Activated naive CD4-positive, alpha-beta T cell treated with anti-CD3 and anti-CD28 coated beads for 36 hours (primary cell): Measurements from ENCODE around the gene FAM78B. TPM values are rescaled to one million over a fixed set of nuclear protein-coding genes. Genes with fewer than 3 reads are reported as not detected.

Experiments
- CTCF ChIA-PET: fragments of 350-600 bp; sonication (Branson Sonifier 250); formaldehyde crosslinking; loops from one replicate; lab custom pipeline; 2021; ENCODE audit warnings: antibody characterized with exemption; lab: Charles Lee
- DNase-seq: peaks from one replicate; pipeline ENCODE4 v3.0.0-alpha.2; 2020
- H3K27ac Mint-ChIP-seq: one replicate; pipeline ENCODE4 v1.8.0; 2021; ENCODE audit warnings: mild to moderate bottlenecking, mixed read lengths
- H3K27me3 Mint-ChIP-seq: one replicate; pipeline ENCODE4 v1.8.0; 2021; ENCODE audit warnings: low read depth, mixed read lengths
- H3K36me3 Mint-ChIP-seq: one replicate; pipeline ENCODE4 v1.8.0; 2021; ENCODE audit warnings: low read depth, mixed read lengths
- H3K4me1 Mint-ChIP-seq: one replicate; pipeline ENCODE4 v1.8.0; 2021; ENCODE audit warnings: low read depth, mixed read lengths
- H3K4me3 Mint-ChIP-seq: one replicate; pipeline ENCODE4 v1.8.0; 2021; ENCODE audit warnings: mild to moderate bottlenecking, moderate library complexity, mixed read lengths
- H3K9me3 Mint-ChIP-seq: one replicate; pipeline ENCODE4 v1.8.0; 2021; ENCODE audit warnings: mixed read lengths
- intact Hi-C: fragments of 100-400 bp; cut with micrococcal nuclease; formaldehyde crosslinking; loops from one replicate; pipeline ENCODE4 v1.15.1; 2023
- total RNA-seq, 2 experiments: library from RNA; stranded (reverse); gene quantifications; one replicate each; pipeline ENCODE4 v1.2.3, GENCODE V29; 2021

The FAM78B gene
- total RNA-seq, 2 experiments from 2014 or later = 0.24 TPM; not detected in 1

- H3K4me3 Mint-ChIP-seq = no peak overlapping the region
- CTCF ChIA-PET = no interaction called here
- H3K27me3 Mint-ChIP-seq = peaks cover 9% of the 10 kb centered on the region
- H3K4me1 Mint-ChIP-seq = peaks cover 2% of the 10 kb centered on the region
- DNase-seq = peak; percentile 6
- no peak overlapping the region for H3K27ac Mint-ChIP-seq
- no peaks in the 10 kb centered on the region for H3K36me3 Mint-ChIP-seq
- intact Hi-C loops = loop anchor here (2.0 to 10.0 kb wide), 2 partner anchors 44 to 1458 kb away; partner anchors contain the start of gene RCSD1
- H3K9me3 Mint-ChIP-seq = no peaks in the 10 kb centered on the region
Measured at GRCh38 chr1:166176416-166176815, 9.6 kb upstream of the FAM78B start.

- no peaks in the 10 kb centered on the region for H3K9me3 Mint-ChIP-seq
- peaks cover 12% of the 10 kb centered on the region for H3K27me3 Mint-ChIP-seq
- CTCF ChIA-PET = no interaction called here
- peaks cover 11% of the 10 kb centered on the region for H3K4me1 Mint-ChIP-seq
- intact Hi-C loops = loop anchor here (10.0 kb wide), 1 partner anchor 1460 kb away; the partner anchor contains the start of gene RCSD1
- no peak overlapping the region for H3K4me3 Mint-ChIP-seq
- H3K36me3 Mint-ChIP-seq = no peaks in the 10 kb centered on the region
- DNase-seq = no peak
- H3K27ac Mint-ChIP-seq = no peak overlapping the region
Measured at GRCh38 chr1:166175032-166175431, 8.2 kb upstream of the FAM78B start.

DNA sequence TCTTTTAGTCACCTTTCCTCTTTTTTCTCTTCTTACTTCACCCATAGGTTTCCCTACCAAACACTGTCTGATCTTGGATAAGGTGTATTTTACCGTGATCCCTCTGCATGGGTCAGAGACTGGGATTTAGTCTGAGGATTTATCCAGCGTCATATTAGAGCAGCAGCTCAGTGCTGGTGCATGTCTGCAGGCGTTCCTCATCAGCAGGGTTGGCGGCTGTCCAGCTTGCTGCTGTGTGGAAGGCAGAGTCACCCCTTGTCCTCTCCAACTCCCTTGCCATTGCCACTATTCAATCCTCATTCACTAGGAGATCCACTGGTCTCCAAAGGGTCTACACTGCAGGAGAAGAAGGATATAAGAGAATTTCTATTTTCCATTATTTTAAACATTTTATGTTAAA, 7.3 kb upstream of the FAM78B start:
- Mint-ChIP-seq H3K27ac (no peak overlapping the region), H3K4me3 (no peak overlapping the region), H3K4me1 (peaks cover 16% of the 10 kb centered on the region), H3K9me3 (no peaks in the 10 kb centered on the region), H3K27me3 (peaks cover 14% of the 10 kb centered on the region), H3K36me3 (no peaks in the 10 kb centered on the region)
- CTCF ChIA-PET = no interaction called here
- no peak for DNase-seq
- intact Hi-C loops = loop anchor here (5.0 to 10.0 kb wide), 2 partner anchors 92 to 1461 kb away; partner anchors contain the start of gene RCSD1

- peaks cover 23% of the 10 kb centered on the region for H3K27me3 Mint-ChIP-seq
- intact Hi-C loops = loop anchor here (5.0 to 10.0 kb wide), 2 partner anchors 90 to 1463 kb away; partner anchors contain the start of gene RCSD1
- H3K9me3 Mint-ChIP-seq = no peaks in the 10 kb centered on the region
- CTCF ChIA-PET = interaction anchor here (1.3 kb wide), 1 partner anchor 39 kb away, joined by 3 read pairs; no protein-coding TSS in a partner anchor
- DNase-seq = no peak
- H3K4me1 Mint-ChIP-seq = peaks cover 25% of the 10 kb centered on the region
- H3K36me3 Mint-ChIP-seq = no peaks in the 10 kb centered on the region
- H3K27ac Mint-ChIP-seq = no peak overlapping the region
- H3K4me3 Mint-ChIP-seq = no peak overlapping the region
Measured at GRCh38 chr1:166172106-166172505, 5.3 kb upstream of the FAM78B start.

- no peaks in the 10 kb centered on the region for H3K36me3 Mint-ChIP-seq
- peak overlapping the region; percentile 55 for H3K27ac Mint-ChIP-seq
- peaks cover 26% of the 10 kb centered on the region for H3K27me3 Mint-ChIP-seq
- intact Hi-C loops = loop anchor here (5.0 to 10.0 kb wide), 2 partner anchors 88 to 1464 kb away; partner anchors contain the start of gene RCSD1
- CTCF ChIA-PET = no interaction called here
- peaks cover 25% of the 10 kb centered on the region for H3K4me1 Mint-ChIP-seq
- peak; percentile 25 for DNase-seq
- H3K4me3 Mint-ChIP-seq = no peak overlapping the region
- H3K9me3 Mint-ChIP-seq = no peaks in the 10 kb centered on the region
Measured at GRCh38 chr1:166170726-166171125, 3.9 kb upstream of the FAM78B start.

GRCh38 chr1:166170075-166170474, 3.3 kb upstream of the FAM78B start:
- DNase-seq = peak; percentile 25
- Mint-ChIP-seq H3K27ac (peak overlapping the region; percentile 55), H3K4me1 (peaks cover 28% of the 10 kb centered on the region), H3K9me3 (no peaks in the 10 kb centered on the region), H3K27me3 (peaks cover 33% of the 10 kb centered on the region), H3K4me3 (no peak overlapping the region), H3K36me3 (no peaks in the 10 kb centered on the region)
- CTCF ChIA-PET = no interaction called here
- intact Hi-C loops = loop anchor here (5.0 to 10.0 kb wide), 2 partner anchors 88 to 1465 kb away; partner anchors contain the start of gene RCSD1

DNA sequence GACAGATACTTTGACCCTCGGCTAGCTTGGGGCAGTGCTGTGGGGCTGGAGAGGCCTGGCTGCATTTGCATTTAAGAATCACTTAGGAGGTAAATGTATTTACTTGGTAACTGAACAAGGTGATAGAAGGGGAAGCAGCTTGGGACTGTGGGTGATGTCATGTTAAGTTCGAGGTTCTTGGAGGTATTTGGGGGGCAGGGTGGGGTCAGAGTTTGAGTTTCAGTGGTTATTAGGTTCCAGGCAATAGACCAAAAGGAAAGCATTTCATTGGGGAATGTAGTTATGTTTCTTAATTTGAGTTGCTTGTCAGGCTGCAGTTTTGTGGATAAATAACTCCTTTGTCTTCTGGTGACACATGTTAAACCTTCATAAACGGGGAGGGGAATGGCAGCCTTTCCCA, 2.4 kb upstream of the FAM78B start:
- H3K27me3 Mint-ChIP-seq = peaks cover 42% of the 10 kb centered on the region
- no peaks in the 10 kb centered on the region for H3K36me3 Mint-ChIP-seq
- no peak overlapping the region for H3K27ac Mint-ChIP-seq
- intact Hi-C loops = loop anchor here (5.0 to 10.0 kb wide), 5 partner anchors 242 to 794 kb away; partner anchors contain the start of gene ALDH9A1
- DNase-seq = no peak
- CTCF ChIA-PET = no interaction called here
- no peak overlapping the region for H3K4me3 Mint-ChIP-seq
- H3K9me3 Mint-ChIP-seq = no peaks in the 10 kb centered on the region
- H3K4me1 Mint-ChIP-seq = peaks cover 30% of the 10 kb centered on the region

GRCh38 chr1:166167572-166167925, 748 bp upstream of the FAM78B start:
- H3K4me1 Mint-ChIP-seq = peaks cover 30% of the 10 kb centered on the region
- CTCF ChIA-PET = interaction anchor here (1.0 kb wide), 1 partner anchor 239 kb away, joined by 3 read pairs; no protein-coding TSS in a partner anchor
- H3K27ac Mint-ChIP-seq = no peak overlapping the region
- no peak for DNase-seq
- peaks cover 52% of the 10 kb centered on the region for H3K27me3 Mint-ChIP-seq
- H3K36me3 Mint-ChIP-seq = no peaks in the 10 kb centered on the region
- intact Hi-C loops = loop anchor here (2.0 to 10.0 kb wide), 7 partner anchors 240 to 793 kb away; partner anchors contain the start of genes ALDH9A1 and TMCO1
- no peaks in the 10 kb centered on the region for H3K9me3 Mint-ChIP-seq
- peak overlapping the region; percentile 53 for H3K4me3 Mint-ChIP-seq

DNA sequence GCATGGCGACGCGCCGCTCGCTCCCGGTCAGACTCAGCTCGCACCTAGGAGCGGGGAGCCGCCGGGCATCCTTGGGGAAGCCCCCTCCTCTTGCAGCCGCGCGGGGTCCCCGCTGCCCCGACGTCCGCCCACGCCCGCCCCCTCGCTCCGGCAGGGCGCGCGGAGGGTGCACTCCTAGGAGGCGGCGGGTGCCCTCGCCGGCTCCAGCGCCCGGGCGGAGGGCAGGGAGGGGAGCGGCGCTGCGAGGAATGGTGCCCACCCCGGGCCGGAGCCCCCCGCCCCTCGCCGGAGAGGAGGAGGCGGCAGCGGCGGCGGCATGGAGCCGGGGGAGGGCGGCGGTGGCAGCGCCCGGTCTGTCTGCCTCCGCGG, 488 bp downstream of the FAM78B start:
- Mint-ChIP-seq H3K27ac (no peak overlapping the region), H3K9me3 (no peaks in the 10 kb centered on the region), H3K4me3 (no peak overlapping the region), H3K36me3 (no peaks in the 10 kb centered on the region), H3K4me1 (peaks cover 30% of the 10 kb centered on the region), H3K27me3 (peaks cover 61% of the 10 kb centered on the region)
- intact Hi-C loops = loop anchor here (2.0 to 10.0 kb wide), 7 partner anchors 239 to 792 kb away; partner anchors contain the start of genes ALDH9A1 and TMCO1
- no peak for DNase-seq
- CTCF ChIA-PET = no interaction called here

- DNase-seq = no peak
- Mint-ChIP-seq H3K27ac (no peak overlapping the region), H3K9me3 (no peaks in the 10 kb centered on the region), H3K36me3 (no peaks in the 10 kb centered on the region), H3K4me1 (peaks cover 27% of the 10 kb centered on the region), H3K27me3 (peaks cover 61% of the 10 kb centered on the region), H3K4me3 (peak overlapping the region; percentile 71)
- CTCF ChIA-PET = no interaction called here
- intact Hi-C loops = loop anchor here (2.0 to 10.0 kb wide), 7 partner anchors 238 to 791 kb away; partner anchors contain the start of genes ALDH9A1 and TMCO1
Measured at GRCh38 chr1:166165661-166166328, 1.0 kb downstream of the FAM78B start.

DNA sequence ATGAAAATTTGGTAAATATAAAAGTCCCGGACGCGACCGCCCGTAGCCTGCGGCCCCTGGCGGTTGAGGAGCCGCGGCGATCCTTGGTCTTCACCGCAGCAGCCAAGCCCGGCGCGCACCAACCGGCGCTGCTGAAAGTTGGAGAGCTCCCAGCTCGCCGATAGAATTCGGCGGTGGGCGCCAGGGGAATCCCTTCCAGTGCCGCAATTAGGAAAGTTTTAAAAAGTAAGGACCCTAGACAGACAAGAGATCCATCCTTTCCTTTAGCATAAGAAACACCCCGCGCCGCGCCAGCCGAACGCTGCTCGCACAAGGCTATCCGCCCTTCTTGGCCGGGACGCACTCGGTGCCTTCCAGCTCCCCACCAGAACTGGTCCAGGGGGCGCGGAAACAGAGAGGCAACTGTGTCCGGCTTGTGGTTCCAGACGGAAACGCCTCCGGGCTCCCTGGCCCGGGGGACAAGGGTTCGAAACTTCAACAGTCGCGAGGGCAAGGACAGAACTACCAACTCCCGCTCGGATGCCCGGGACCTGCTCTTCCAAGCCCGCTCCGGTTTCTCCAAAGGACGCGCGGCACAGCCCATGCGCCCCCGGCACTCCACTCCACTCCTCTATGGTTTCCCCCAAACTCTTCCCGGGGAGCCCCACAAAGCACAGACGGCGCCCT, 1.7 kb downstream of the FAM78B start:
- Mint-ChIP-seq H3K27me3 (peaks cover 61% of the 10 kb centered on the region), H3K4me1 (peaks cover 21% of the 10 kb centered on the region), H3K36me3 (no peaks in the 10 kb centered on the region), H3K27ac (no peak overlapping the region), H3K4me3 (peak overlapping the region; percentile 71), H3K9me3 (no peaks in the 10 kb centered on the region)
- intact Hi-C loops = loop anchor here (5.0 to 10.0 kb wide), 5 partner anchors 238 to 790 kb away; partner anchors contain the start of gene ALDH9A1
- DNase-seq = peak; percentile 25
- CTCF ChIA-PET = interaction anchor here (0.8 kb wide), 1 partner anchor 314 kb away, joined by 3 read pairs; no protein-coding TSS in a partner anchor

DNA sequence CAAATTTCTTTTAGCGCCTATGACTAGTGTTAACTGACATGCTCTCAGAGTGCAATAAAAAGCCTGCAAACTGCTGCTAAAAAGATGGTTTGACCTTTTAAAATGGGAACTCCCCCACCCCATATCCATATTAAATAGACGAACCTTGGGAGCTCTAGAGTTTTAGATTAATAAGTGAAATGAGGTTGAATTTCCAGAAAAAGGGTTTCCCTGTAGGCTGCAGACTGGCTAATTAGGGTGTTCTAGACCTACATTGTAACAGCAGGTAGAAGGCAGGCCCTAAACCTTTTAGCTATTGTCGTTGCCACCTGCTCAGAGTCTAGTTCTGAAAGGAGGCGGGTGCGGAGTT, 2.2 kb downstream of the FAM78B start:
- no peak for DNase-seq
- H3K9me3 Mint-ChIP-seq = no peaks in the 10 kb centered on the region
- H3K4me3 Mint-ChIP-seq = no peak overlapping the region
- CTCF ChIA-PET = interaction anchor here (0.8 kb wide), 1 partner anchor 315 kb away, joined by 3 read pairs; no protein-coding TSS in a partner anchor
- H3K36me3 Mint-ChIP-seq = no peaks in the 10 kb centered on the region
- intact Hi-C loops = loop anchor here (10.0 kb wide), 3 partner anchors 470 to 790 kb away; partner anchors contain the start of gene ALDH9A1
- no peak overlapping the region for H3K27ac Mint-ChIP-seq
- H3K4me1 Mint-ChIP-seq = peaks cover 18% of the 10 kb centered on the region
- peaks cover 62% of the 10 kb centered on the region for H3K27me3 Mint-ChIP-seq
